GM12864 (cell line): Measurements from ENCODE around the gene STIM2.

Experiments
- DNase-seq: peaks from one replicate; pipeline ENCODE4 v3.0.0-alpha.2; 2011; ENCODE audit warnings: low read depth
- H3K4me3 ChIP-seq: 2 replicates; pipeline ENCODE4 v1.5.1; 2011; ENCODE audit warnings: mild to moderate bottlenecking, low read depth, low read length, control low read depth
- TF ChIP-seq, protein P1 (sequence below): IDR thresholded peaks from 2 replicates; pipeline ENCODE4 v1.5.1; 2011; ENCODE audit warnings: low read depth, mild to moderate bottlenecking, moderate library complexity, low read length, control low read depth, inconsistent platforms; ENCODE audit errors: missing control alignments

The STIM2 gene

DNA sequence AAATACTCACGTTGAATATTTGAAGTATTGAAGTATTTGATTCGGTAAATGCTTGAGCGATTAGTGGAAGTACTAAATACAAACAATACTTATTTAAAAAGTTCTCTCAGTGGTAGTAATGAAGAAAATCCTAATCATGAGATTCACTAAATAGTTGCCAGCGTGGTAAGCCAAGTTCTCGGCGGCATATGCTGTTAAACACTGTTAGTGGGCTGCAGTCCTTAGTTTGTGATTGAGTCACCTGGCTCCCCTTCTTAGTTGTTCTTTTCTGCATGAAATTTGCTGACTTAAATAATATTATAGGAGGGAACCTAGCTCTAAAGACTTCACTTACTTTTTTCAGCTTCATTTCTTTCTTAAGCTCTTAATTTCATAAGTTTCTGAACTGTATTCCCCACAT, 51.4 kb downstream of the STIM2 start:
- no peak overlapping the region for H3K4me3 ChIP-seq
- TF ChIP-seq, protein P1, sequence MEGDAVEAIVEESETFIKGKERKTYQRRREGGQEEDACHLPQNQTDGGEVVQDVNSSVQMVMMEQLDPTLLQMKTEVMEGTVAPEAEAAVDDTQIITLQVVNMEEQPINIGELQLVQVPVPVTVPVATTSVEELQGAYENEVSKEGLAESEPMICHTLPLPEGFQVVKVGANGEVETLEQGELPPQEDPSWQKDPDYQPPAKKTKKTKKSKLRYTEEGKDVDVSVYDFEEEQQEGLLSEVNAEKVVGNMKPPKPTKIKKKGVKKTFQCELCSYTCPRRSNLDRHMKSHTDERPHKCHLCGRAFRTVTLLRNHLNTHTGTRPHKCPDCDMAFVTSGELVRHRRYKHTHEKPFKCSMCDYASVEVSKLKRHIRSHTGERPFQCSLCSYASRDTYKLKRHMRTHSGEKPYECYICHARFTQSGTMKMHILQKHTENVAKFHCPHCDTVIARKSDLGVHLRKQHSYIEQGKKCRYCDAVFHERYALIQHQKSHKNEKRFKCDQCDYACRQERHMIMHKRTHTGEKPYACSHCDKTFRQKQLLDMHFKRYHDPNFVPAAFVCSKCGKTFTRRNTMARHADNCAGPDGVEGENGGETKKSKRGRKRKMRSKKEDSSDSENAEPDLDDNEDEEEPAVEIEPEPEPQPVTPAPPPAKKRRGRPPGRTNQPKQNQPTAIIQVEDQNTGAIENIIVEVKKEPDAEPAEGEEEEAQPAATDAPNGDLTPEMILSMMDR, result no peak
- DNase-seq, result no peak

GRCh38 chr4:26912810-26913209, 52.2 kb downstream of the STIM2 start:
- TF ChIP-seq, protein P1, result no peak
- no peak for DNase-seq
- no peak overlapping the region for H3K4me3 ChIP-seq

GRCh38 chr4:26916195-26916594, 55.6 kb downstream of the STIM2 start:
- no peak for DNase-seq
- TF ChIP-seq, protein P1, result no peak

DNA sequence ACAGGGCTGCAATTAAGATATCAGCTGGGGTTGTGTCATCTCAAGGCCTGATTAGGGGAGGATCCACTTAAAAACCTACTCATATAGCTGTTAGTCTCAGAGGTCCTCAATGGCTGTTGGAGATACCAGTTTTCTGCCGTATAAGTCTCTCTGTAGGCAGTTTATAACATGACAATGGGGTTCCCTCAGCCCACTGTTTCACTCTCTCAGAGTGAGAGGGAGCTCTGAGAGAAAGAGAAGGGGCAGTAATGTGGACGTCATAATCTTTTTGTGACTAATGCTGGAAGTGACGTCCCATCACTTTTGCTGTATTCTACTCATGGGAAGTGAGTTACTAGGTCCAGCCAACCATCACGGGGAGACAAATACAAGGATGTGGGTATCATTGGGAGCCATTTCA, 70.3 kb downstream of the STIM2 start:
- TF ChIP-seq, protein P1, result no peak
- H3K4me3 ChIP-seq, result no peak overlapping the region
- DNase-seq, result no peak

More at GRCh38 chr4:26916195-26916594, 55.6 kb downstream of the STIM2 start:
- no peak overlapping the region for H3K4me3 ChIP-seq

GRCh38 chr4:26931451-26931850, 70.8 kb downstream of the STIM2 start:
- H3K4me3 ChIP-seq, result no peak overlapping the region
- TF ChIP-seq, protein P1, result no peak
- DNase-seq, result no peak

- TF ChIP-seq, protein P1, result no peak
- H3K4me3 ChIP-seq, result no peak overlapping the region
- no peak for DNase-seq
These were observed 71.3 kb downstream of the STIM2 start for GRCh38 chr4:26931966-26932365.

- H3K4me3 ChIP-seq, result no peak overlapping the region
- TF ChIP-seq, protein P1, result no peak
- no peak for DNase-seq
These were observed 74.8 kb downstream of the STIM2 start for GRCh38 chr4:26935397-26935796.
